ENCODE data around the gene PHLDA2. TPM values are rescaled to one million over a fixed set of nuclear protein-coding genes. Genes with fewer than 3 reads are reported as not detected.

PHLDA2 gene
- total and polyA plus RNA-seq, 2 experiments from 2014 or later = 11.7 to 66.0 TPM

DNA sequence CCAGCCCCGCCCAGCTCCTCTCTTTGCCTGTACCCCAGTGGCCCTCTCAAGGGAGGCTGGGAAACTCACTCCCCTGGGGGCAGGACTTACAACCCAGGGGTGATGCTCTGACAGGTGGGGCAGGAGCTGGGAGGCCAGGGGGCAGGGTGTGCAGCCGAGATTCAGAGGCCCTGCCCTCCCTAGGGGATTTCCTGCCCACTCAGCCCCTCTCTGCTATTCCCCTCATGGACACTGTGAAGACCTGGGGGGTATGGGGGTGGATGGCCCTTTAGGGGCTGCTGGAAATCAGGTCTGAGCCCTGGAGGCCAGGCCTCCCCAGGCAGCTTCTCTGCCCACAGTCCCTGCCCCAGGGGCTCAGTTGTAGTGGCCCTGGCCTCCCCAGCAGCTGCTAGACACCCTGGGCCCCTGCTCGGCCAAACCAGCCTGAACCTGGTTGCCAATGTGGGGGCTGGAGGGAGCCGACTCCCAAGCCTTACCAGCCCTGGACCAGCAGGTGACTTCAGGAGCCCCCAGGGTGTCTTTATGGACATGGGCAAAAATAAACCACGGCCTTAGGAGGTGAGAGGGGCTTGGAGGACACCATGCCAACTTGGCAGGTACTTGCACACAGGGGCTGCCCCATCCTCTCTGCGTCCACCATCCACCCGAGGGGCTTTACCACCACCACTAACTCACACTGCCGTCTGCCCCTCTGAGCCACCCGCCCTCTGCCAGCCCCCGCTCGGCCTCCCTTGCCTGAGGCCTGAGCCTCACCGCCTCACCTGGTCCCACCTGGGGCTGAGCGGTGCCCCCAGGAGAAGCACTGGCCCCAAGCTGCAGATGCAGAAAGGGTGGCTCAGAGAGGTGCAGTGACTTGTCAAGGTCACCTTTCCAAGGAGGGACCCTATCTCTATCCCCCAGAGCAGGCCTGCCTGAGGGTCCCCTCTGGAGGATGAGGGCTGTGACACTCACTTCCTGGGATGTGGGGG lies 2.8 kb upstream of the PHLDA2 start:
- no peaks in the 10 kb centered on the region for H3K36me3 ChIP-seq (ENCODE audit: low read depth)
- no peaks in the 10 kb centered on the region for H3K9me2 ChIP-seq (ENCODE audit: insufficient read depth)
- in situ Hi-C loops (cut with MboI) = no loop called here
- no peak overlapping the region for H3K4me2 ChIP-seq (ENCODE audit: unreplicated experiment)
- H3K27me3 ChIP-seq (replicated peaks; ENCODE audit: insufficient read depth) = no peaks in the 10 kb centered on the region
- H4K20me1 ChIP-seq (ENCODE audit: insufficient read depth) = no peaks in the 10 kb centered on the region
- H3K27ac ChIP-seq = peak overlapping the region; percentile 82; the same call in 1 of the 2 replicates
- peaks cover 8% of the 10 kb centered on the region; the same call in 1 of the 2 replicates for H3F3A ChIP-seq (ENCODE audit: insufficient read depth)
- H2AFZ ChIP-seq = no peak overlapping the region
- WGBS, 2 experiments (ENCODE audit: low coverage in 1 of 2, low lambda C conversion rate in 2 of 2, missing lambda C conversion rate in 2 of 2) = 73 to 83% methylated on average over 6 to 13 of the region's 13 CpGs
- no peaks in the 10 kb centered on the region for H3K9me3 ChIP-seq (ENCODE audit: low read depth)
- TF ChIP-seq EZH2 (IDR thresholded peaks at IDR 0.05; ENCODE audit: insufficient read depth, poor library complexity, severe bottlenecking) (no peak), EZH2phosphoT487 (IDR thresholded peaks at IDR 0.05; ENCODE audit: insufficient read depth, low read depth) (no peak)
- H3K4me1 ChIP-seq (ENCODE audit: insufficient read depth) = peaks cover 14% of the 10 kb centered on the region
- no peak for DNase-seq
- no peak overlapping the region for H3K4me3 ChIP-seq
- peaks cover 6% of the 10 kb centered on the region; the same call in 1 of the 2 replicates for H3K79me2 ChIP-seq (ENCODE audit: insufficient read depth)
- H3K9ac ChIP-seq = 0 out of 2 replicates have a peak overlapping the region, but pooled peaks have one; percentile 73

DNA sequence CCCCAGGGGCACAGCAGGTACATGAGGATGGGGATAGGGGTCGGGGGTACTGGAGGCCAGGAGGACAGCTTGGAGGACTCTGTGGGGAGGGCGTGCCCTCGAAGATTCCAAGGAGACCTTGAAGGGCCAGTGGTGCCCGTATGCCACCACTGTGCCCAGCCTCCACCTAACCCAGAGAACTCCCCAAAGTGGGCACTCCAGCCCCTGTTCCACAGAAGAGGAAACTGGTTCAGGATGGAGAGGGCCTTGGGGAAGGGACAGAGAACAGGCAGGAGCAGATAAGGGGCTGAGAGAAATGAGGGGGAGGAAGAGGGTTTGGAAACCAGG lies 2.2 kb upstream of the PHLDA2 start:
- H3K27me3 ChIP-seq (replicated peaks; ENCODE audit: insufficient read depth) = no peaks in the 10 kb centered on the region
- H3K27ac ChIP-seq = no peak overlapping the region
- in situ Hi-C loops (cut with MboI) = no loop called here
- no peak overlapping the region for H2AFZ ChIP-seq
- TF ChIP-seq EZH2phosphoT487 (IDR thresholded peaks at IDR 0.05; ENCODE audit: insufficient read depth, low read depth) (no peak), EZH2 (IDR thresholded peaks at IDR 0.05; ENCODE audit: insufficient read depth, poor library complexity, severe bottlenecking) (no peak)
- peaks cover 6% of the 10 kb centered on the region; the same call in 1 of the 2 replicates for H3K79me2 ChIP-seq (ENCODE audit: insufficient read depth)
- H3K9me3 ChIP-seq (ENCODE audit: low read depth) = no peaks in the 10 kb centered on the region
- no peaks in the 10 kb centered on the region for H4K20me1 ChIP-seq (ENCODE audit: insufficient read depth)
- 89 to 95% methylated on average over 4 of the region's 4 CpGs for WGBS, 2 experiments (ENCODE audit: low coverage in 1 of 2, low lambda C conversion rate in 2 of 2, missing lambda C conversion rate in 2 of 2)
- no peaks in the 10 kb centered on the region for H3K36me3 ChIP-seq (ENCODE audit: low read depth)
- peaks cover 8% of the 10 kb centered on the region; the same call in 1 of the 2 replicates for H3F3A ChIP-seq (ENCODE audit: insufficient read depth)
- no peak overlapping the region for H3K4me2 ChIP-seq (ENCODE audit: unreplicated experiment)
- no peaks in the 10 kb centered on the region for H3K9me2 ChIP-seq (ENCODE audit: insufficient read depth)
- no peak for DNase-seq
- peaks cover 14% of the 10 kb centered on the region for H3K4me1 ChIP-seq (ENCODE audit: insufficient read depth)
- no peak overlapping the region for H3K9ac ChIP-seq
- H3K4me3 ChIP-seq = no peak overlapping the region

GRCh38 chr11:2930704-2931419 lies 1.6 kb upstream of the PHLDA2 start:
- H3K9me3 ChIP-seq (ENCODE audit: low read depth) = no peaks in the 10 kb centered on the region
- in situ Hi-C loops (cut with MboI) = no loop called here
- DNase-seq = peak; percentile 48
- no peak for TF ChIP-seq EZH2phosphoT487 (IDR thresholded peaks at IDR 0.05; ENCODE audit: insufficient read depth, low read depth)
- TF ChIP-seq EZH2 (IDR thresholded peaks at IDR 0.05; ENCODE audit: insufficient read depth, poor library complexity, severe bottlenecking) = no peak
- H2AFZ ChIP-seq = peak overlapping the region; percentile 59; the same call in 1 of the 2 replicates
- peak overlapping the region; percentile 85 for H3K9ac ChIP-seq
- peaks cover 14% of the 10 kb centered on the region for H3K4me1 ChIP-seq (ENCODE audit: insufficient read depth)
- H3K4me3 ChIP-seq = peak overlapping the region; percentile 78
- H3K79me2 ChIP-seq (ENCODE audit: insufficient read depth) = peaks cover 6% of the 10 kb centered on the region; the same call in 1 of the 2 replicates
- H3K27me3 ChIP-seq (replicated peaks; ENCODE audit: insufficient read depth) = no peaks in the 10 kb centered on the region
- H3K9me2 ChIP-seq (ENCODE audit: insufficient read depth) = no peaks in the 10 kb centered on the region
- peak overlapping the region; percentile 66 for H3K27ac ChIP-seq
- H3F3A ChIP-seq (ENCODE audit: insufficient read depth) = peaks cover 8% of the 10 kb centered on the region; the same call in 1 of the 2 replicates
- no peaks in the 10 kb centered on the region for H3K36me3 ChIP-seq (ENCODE audit: low read depth)
- 52 to 56% methylated on average over 16 to 20 of the region's 21 CpGs for WGBS, 2 experiments (ENCODE audit: low coverage in 1 of 2, low lambda C conversion rate in 2 of 2, missing lambda C conversion rate in 2 of 2)
- no peaks in the 10 kb centered on the region for H4K20me1 ChIP-seq (ENCODE audit: insufficient read depth)
- peak overlapping the region; percentile 79 for H3K4me2 ChIP-seq (ENCODE audit: unreplicated experiment)

DNA sequence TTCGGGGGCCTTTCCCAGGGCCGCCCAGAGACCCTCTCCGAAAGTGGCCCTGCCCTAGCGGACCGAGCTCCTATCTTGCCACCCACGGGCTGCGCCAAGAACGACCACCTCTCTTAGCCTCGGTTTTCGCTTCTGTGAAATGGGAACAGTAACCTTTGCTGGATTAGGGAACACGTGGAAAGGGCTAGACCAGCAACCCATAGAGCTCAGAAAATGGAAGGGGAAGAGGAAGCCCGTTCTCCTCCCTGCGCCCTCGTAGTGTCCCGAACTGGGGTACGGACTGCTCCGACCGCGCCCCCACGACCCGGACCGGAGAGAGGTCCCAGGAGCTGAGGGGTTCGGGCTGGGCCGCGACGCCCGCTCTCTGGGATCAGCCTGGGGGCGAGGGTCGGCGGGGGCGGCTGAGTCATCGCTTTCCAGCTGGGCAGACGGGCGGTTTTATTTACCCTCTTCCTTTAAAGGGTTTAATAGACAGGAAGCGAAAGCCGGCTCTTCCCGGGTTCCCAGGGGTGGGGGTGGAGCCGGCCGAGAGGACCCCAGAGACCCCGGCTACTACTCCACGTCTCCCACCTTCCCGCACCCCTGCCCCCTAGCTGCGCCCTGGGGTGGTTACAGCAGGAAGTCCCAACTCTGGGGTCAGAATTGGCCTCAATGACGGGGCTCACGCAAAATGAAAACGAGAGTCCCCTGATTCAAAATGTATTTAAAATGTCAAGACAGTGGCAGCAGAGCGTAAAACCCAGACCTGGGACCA lies 907 bp upstream of the PHLDA2 start:
- peaks cover 6% of the 10 kb centered on the region; the same call in 1 of the 2 replicates for H3K79me2 ChIP-seq (ENCODE audit: insufficient read depth)
- no peaks in the 10 kb centered on the region for H3K9me2 ChIP-seq (ENCODE audit: insufficient read depth)
- H3K36me3 ChIP-seq (ENCODE audit: low read depth) = no peaks in the 10 kb centered on the region
- DNase-seq = peak; percentile 71
- H3K4me2 ChIP-seq (ENCODE audit: unreplicated experiment) = peak overlapping the region; percentile 79
- H3K9me3 ChIP-seq (ENCODE audit: low read depth) = no peaks in the 10 kb centered on the region
- no peaks in the 10 kb centered on the region for H4K20me1 ChIP-seq (ENCODE audit: insufficient read depth)
- H3K27me3 ChIP-seq (replicated peaks; ENCODE audit: insufficient read depth) = no peaks in the 10 kb centered on the region
- in situ Hi-C loops (cut with MboI) = no loop called here
- H3F3A ChIP-seq (ENCODE audit: insufficient read depth) = peaks cover 8% of the 10 kb centered on the region; the same call in 1 of the 2 replicates
- WGBS, 2 experiments (ENCODE audit: low coverage in 1 of 2, low lambda C conversion rate in 2 of 2, missing lambda C conversion rate in 2 of 2) = 4 to 5% methylated on average over 44 to 47 of the region's 47 CpGs
- H3K27ac ChIP-seq = peak overlapping the region; percentile 66
- peak overlapping the region; percentile 85 for H3K9ac ChIP-seq
- H3K4me3 ChIP-seq = peak overlapping the region; percentile 78
- peak overlapping the region; percentile 59 for H2AFZ ChIP-seq
- no peak for TF ChIP-seq EZH2 (IDR thresholded peaks at IDR 0.05; ENCODE audit: insufficient read depth, poor library complexity, severe bottlenecking)
- no peak for TF ChIP-seq EZH2phosphoT487 (IDR thresholded peaks at IDR 0.05; ENCODE audit: insufficient read depth, low read depth)
- peaks cover 14% of the 10 kb centered on the region for H3K4me1 ChIP-seq (ENCODE audit: insufficient read depth)
